ENCODE measurements around the gene POLR3E. TPM values are rescaled to one million over a fixed set of nuclear protein-coding genes. Genes with fewer than 3 reads are reported as not detected.

The POLR3E gene
- total RNA-seq, 1 experiment from 2014 or later = 62.8 TPM

- no peak for DNase-seq (ENCODE audit: extremely low read depth, low read depth)
These were observed 83.3 kb downstream of the POLR3E start for GRCh38 chr16:22380529-22380928.

- no peak for DNase-seq (ENCODE audit: extremely low read depth, low read depth)
These were observed 84.2 kb downstream of the POLR3E start for GRCh38 chr16:22381392-22381791.

- no peak for DNase-seq (ENCODE audit: extremely low read depth, low read depth)
These were observed 86.6 kb downstream of the POLR3E start for GRCh38 chr16:22383827-22384226.

Other genes starting within 250 kb of the POLR3E start
- gene VWA3A, start 204.9 kb upstream of the POLR3E start, total RNA-seq (2014; rRNA removed; shearing (Covaris generic)) = not detected in 2 replicates
- gene SDR42E2, start 134.9 kb upstream of the POLR3E start, total RNA-seq (2014; rRNA removed; shearing (Covaris generic)) = not detected in 2 replicates
- 11.5 and 15.9 TPM in 2 replicates for gene EEF2K, start 91.1 kb upstream of the POLR3E start, total RNA-seq (2014; rRNA removed; shearing (Covaris generic))
- gene CDR2, start 77.2 kb downstream of the POLR3E start, total RNA-seq (2014; rRNA removed; shearing (Covaris generic)) = 21.2 and 23.5 TPM in 2 replicates
- 41.9 and 70.6 TPM in 2 replicates for gene NPIPB5, start 213.5 kb downstream of the POLR3E start, total RNA-seq (2014; rRNA removed; shearing (Covaris generic))

Measured in NCI-H460 (cell line).